Activated CD4-positive, alpha-beta T cell treated with anti-CD3 and anti-CD28 coated beads for 48 hours (primary cell): ENCODE measurements around the gene LRRC10B.

ENCODE experiments used
- DNase-seq: peaks from one replicate; pipeline ENCODE4 v3.0.0-alpha.2; 2020

Gene LRRC10B

GRCh38 chr11:61533039-61533375, 24.5 kb downstream of the LRRC10B start:
- DNase-seq: no peak

- no peak for DNase-seq
Measured at GRCh38 chr11:61533401-61533800, 24.9 kb downstream of the LRRC10B start.

DNA sequence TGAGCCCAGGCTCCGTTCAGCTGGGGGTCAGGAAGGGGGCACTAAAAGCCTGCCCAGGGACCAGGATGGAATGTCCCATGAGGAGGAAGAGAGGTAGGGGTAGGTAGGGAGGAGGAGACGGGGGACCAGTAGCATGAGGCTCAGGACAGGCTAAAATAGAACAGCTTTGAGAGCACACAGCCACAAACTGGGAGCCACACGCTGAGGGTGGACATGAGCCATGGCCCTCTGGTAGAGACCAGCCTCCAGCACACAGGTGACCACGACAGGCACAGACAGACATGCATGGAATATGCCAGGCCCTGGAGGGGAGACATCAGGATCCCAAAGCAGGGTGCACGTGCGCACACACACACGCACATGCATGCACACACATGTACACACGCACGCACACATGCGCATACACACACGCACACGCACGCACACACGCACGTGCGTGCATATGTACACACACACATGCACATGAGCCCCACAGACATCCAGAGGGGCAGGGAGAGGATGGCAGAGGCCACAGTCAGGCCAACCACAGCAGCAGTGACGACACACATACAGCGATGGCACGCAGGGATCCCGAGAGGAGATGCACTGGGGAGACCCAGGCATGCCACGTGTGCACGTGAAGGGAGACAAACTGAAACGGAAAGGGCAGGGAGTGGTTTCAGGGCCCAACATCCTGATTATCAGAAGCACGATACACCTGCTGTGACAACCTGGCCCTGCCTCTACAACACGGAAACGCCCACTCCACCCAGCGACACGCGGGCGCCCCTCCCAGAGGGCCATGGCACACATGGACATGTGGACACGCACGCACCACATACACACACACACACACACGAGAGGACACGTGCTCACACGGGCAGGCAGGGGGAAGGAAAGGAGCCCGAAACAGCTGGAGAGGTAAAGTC, 25.7 kb downstream of the LRRC10B start:
- no peak for DNase-seq

DNA sequence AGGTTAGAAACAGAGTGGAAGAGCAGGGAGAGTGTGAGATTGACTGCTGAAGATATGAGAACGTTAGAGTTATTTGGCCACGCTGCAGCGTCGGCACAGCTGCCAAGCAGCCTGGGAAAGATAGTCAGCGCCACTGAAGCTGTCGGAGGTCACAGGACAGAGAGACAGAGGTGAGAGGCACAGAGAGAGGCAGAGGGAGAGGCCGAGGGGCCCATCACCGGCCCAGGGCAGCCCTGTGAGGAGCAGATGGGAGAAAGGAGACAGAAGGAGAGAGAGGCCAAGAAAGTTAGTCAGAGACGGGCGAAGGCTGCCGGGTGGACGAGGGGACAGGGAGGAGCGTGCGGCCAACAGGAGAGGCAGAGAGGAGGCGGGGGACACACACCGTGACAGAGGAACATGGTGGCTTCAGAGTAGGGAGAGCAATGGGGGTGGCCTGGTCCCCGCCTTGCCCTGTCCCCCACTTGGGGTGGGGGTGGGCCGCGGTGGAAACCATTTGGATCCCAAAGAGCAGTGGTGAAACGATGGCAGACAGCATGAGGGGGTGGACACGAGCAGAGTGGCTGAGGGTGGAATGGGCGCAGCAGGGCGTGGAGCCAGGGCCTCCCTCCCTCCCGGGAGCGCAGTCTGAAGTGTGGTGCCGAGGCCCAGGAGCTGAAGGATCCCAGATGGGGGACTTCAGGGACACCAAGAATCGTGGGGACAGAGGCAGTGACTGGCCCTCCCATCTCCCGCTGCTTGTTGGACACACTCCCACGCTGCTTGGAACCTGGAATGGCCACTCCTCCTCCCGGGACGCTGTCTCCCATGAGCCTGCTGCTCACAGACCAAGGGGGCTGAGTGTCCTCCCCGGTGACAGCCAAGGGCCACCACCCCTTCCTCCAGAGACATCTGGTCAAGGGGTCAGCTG, 26.6 kb downstream of the LRRC10B start:
- no peak for DNase-seq

GRCh38 chr11:61535998-61536675, 27.6 kb downstream of the LRRC10B start:
- DNase-seq: no peak

DNA sequence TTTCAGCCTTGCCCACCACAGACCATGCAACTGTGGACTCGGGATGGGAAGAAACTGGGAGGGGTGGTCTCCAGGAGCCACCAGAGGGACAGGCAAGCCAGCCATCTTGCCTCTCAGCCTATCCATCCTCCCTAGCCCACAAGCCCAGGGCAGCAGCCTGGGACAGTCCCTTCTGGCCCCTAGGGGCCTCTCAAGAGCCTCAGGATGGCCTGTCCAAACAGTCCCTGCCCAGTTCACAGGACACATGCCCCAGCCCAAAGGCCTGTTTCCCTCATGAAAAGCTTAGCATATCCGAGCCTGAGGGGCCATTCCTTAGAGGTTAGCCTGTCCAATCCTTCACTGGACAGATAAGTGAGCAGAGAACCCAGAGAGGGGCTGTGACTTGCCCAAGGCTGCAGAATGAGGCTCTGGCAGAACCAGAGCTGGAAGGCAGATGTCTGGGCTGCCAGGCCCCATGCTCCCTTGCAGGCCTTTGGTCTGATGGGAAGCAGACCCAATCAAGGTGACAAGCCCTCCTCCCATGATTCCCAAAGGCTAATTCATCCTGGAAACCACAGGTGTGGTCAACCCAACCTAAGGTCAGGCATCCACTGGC, 28.2 kb downstream of the LRRC10B start:
- no peak for DNase-seq

- no peak for DNase-seq
Measured at GRCh38 chr11:61537326-61537725, 28.8 kb downstream of the LRRC10B start.

- no peak for DNase-seq
Measured at GRCh38 chr11:61538636-61538961, 30.1 kb downstream of the LRRC10B start.

DNA sequence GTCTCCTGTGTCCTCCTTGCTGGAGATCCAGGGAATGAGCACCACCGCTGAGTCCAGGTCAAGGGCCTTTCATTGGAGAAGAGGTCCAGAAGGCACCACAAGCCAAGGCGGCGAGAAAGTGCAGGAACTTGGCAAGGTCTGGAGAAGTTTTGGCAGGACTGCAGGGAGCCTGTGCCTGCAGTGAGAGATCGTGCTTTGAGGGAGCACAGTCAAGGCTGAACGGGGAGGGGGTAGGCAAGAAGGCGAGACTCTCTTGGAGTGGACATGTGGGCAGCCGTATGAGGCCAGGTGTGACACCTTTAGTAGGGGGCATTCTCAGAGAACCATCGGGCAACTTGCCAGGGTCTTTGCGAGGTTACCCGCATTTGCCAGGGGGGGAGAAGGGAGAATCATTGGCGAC, 30.5 kb downstream of the LRRC10B start:
- no peak for DNase-seq

DNA sequence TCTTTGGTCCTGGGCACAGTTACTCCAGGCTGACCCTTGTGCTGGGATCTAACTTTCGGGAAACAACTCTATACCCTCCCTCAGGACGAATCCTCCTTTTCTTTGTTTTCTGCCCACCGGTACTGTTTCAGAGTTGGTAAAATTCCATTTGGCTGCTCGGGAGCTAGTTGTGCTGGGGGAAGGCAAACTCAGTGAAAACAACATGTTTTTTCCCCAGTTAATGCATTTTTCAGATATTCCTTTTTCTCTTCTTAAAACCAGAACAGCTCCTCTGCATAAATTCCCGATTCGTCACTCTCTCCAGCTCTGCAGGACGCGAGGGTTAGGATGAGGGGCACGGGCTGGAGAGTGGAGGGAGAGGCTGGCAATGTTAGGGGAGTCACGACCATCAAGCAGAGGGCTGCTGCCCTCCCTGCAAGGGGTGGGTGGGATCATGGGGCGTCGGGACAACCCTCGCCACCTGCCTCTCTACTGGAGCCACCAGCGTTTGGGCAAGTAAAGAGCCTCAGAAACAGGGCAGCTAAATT, 31.3 kb downstream of the LRRC10B start:
- no peak for DNase-seq

DNA sequence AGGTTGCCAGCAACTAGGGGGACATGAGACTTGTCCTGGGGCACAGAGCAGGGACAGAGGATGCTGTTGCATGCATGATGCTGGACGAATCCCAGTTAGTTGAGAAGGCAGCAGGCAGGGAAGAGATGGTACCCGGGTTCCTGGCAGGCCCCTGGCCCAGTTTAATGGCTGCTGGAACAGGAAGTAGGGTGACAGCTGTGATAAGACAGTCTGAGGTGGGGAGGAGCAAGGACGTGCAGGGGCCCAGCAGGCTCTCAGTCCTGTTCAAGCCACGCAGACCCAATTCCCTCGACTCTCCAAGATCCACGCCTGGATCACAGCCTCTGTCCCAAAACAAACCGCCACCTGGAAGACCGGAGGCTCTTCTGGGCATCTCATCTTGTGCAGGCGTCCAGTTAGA, 32.0 kb downstream of the LRRC10B start:
- DNase-seq: no peak

GRCh38 chr11:61541598-61541997, 33.0 kb downstream of the LRRC10B start:
- no peak for DNase-seq

DNA sequence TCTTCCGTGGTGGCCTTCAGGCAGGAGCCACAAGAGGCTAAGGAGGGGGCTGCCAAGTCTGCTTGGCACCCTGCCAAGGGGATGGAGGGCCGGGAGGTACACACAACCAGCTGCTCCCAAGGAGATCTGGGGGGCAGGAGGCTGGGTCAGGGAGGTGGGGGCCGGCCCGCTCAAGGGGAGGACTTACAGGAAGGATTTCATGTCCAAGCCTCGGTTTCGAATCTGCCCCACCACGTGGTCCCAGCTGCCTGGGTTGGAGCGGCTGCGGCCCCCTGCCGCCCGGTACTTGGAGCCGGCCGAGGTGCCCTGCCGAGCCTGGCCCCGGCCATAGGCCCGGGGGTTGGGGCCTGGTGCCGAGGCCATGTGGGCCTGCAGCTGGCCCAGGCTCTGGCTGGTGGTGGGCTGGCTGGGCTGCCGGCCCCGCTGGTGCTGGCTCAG, 33.5 kb downstream of the LRRC10B start:
- DNase-seq: no peak

- no peak for DNase-seq
Measured at GRCh38 chr11:61542705-61543104, 34.2 kb downstream of the LRRC10B start.

DNA sequence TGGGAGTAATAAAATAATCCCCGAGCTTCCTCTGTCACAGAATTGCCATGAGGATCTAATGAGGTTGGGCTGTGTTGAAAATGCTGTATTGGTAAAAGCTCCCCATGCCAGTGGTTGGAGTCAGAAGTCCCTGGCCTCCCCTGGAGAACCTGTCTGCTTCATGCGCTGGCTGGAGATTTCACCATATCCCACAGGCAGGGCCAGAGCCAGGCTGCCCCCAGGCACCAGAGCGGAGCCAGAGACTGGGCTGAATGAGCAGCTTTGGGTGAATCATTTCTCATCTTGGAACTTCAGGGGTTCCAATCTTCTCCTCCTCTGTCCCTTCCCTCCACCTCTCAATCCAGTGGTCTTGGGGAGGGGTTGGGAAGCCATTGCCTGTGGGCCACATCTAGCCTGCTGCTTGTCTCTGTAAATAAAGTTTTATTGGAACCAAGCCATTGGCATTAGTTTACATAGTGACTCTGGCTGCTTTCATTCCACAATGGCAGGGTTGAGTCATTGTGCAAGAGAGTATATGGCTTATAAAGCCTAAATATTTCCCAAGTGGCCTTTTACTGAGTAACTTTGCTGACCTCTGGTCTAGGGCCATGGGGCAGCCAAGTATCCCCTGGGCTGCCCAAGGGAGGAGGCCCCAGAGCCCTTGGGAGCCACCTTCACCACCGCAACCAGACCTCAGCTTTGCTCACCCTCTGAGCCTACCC, 35.2 kb downstream of the LRRC10B start:
- DNase-seq: no peak

DNA sequence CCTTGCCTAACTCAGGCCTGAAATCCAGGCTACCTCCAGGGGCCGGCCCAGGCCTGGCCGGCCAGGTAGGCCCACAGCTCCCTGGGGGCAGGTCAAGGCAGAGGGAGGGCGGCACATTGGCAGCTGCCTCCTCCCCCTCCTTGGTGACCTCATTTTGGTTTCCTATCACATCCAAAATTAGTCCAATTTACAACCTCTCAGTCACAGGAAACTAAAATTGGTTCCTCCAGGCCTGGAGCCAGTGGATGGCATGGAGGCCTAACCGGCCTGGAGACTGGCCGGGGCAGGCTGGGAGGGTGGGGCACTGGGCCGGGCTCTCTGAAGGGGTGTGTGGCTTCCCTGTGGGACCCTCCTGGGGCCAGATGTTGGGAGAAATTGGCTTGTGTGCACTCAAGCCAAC, 35.9 kb downstream of the LRRC10B start:
- no peak for DNase-seq

DNA sequence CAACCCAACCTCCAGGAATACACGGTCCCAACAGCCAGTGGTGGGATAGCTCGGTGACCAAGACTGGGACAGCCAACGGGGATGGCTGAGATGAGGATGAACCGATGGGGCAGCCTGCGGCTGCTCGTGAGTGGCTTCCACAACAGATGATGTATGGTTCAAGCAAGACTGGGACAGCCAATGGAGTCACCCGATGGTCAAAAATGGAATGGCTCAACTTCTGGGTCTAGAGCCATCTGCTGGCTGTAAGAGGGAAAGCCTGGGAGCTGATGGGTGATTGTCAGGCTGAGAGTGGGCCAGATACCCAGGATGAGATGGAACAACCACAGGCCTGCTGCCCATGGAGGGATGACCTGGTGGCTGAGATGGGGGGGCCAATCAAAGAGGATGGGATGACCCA, 36.8 kb downstream of the LRRC10B start:
- no peak for DNase-seq

DNA sequence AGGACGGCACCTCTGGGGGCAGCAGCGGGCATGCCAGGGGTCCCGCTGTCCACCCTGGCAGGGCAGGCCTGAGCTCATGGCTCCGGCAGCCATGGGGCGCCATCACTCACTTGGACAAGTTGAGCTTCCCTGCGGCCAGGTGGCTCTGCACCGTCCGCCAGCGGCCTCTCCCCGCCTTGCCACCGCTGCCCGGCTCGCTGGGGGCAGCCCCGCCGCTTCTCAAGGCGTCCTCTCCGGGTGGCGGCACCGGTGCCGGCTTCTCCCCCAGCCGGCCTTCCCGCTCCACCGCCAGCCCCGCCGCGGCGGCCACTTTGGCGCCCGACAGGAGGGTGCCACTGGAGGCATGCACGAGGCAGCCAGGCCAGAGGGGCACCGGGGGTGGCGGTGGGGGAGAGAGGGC, 37.4 kb downstream of the LRRC10B start:
- no peak for DNase-seq

- no peak for DNase-seq
Measured at GRCh38 chr11:61546663-61547062, 38.1 kb downstream of the LRRC10B start.

- no peak for DNase-seq
Measured at GRCh38 chr11:61547246-61547645, 38.7 kb downstream of the LRRC10B start.

- no peak for DNase-seq
Measured at GRCh38 chr11:61549177-61549576, 40.6 kb downstream of the LRRC10B start.
